GM12878 (cell line): ENCODE measurements around the gene RAP1GAP2. TPM values are rescaled to one million over a fixed set of nuclear protein-coding genes. Genes with fewer than 3 reads are reported as not detected.

Experiments
- ATAC-seq: fragments of 200-7000 bp; cut with Tn5 transposase; 3 replicates; pipeline ENCODE4 v1.9.1; 2020; ENCODE audit warnings: mild to moderate bottlenecking, moderate library complexity
- BruUV-seq: library from RNA; stranded (reverse); fragments of 400-500 nt; replicated peaks from 2 replicates; lab custom pipeline; 2021; lab: Mats Ljungman, UMichigan
- CTCF ChIA-PET: fragments of 300-600 bp; sonication (Branson Sonifier 250); formaldehyde crosslinking; extraction: SDS; loops from one replicate; lab custom pipeline; 2021; ENCODE audit warnings: inconsistent platforms; lab: Yijun Ruan, JAX
- POLR2A ChIA-PET: fragments of 350-600 bp; formaldehyde crosslinking; extraction: SDS; loops from one replicate; lab custom pipeline; 2021; ENCODE audit warnings: inconsistent platforms; lab: Charles Lee
- RAD21 ChIA-PET: fragments of 300-600 bp; sonication (Branson Sonifier 250); formaldehyde crosslinking; loops from one replicate; lab custom pipeline; 2023; ENCODE audit warnings: antibody characterized with exemption; ENCODE audit not compliant: unreplicated experiment; lab: Charles Lee
- SMC1A ChIA-PET: fragments of 300-600 bp; sonication (Branson Sonifier 250); formaldehyde crosslinking; loops from one replicate; lab custom pipeline; 2023; ENCODE audit not compliant: unreplicated experiment, uncharacterized antibody; lab: Charles Lee
- DNase-seq: peaks from one replicate; pipeline ENCODE4 v3.0.0-alpha.2; 2011; ENCODE audit warnings: low read depth, low spot score
- FAIRE-seq: peaks from 3 replicates; lab custom pipeline; 2011; peaks lifted over from hg19 to GRCh38; lab: Jason Lieb, UNC
- H2AFZ ChIP-seq: 2 replicates; pipeline ENCODE4 v1.6.0; 2011; ENCODE audit warnings: low read depth, low read length, control low read depth; ENCODE audit not compliant: control insufficient read depth
- H3K27ac ChIP-seq: 2 replicates; pipeline ENCODE4 v1.5.1; 2011; ENCODE audit warnings: control low read depth; ENCODE audit not compliant: control insufficient read depth, insufficient read depth
- H3K27me3 ChIP-seq, 2 experiments: replicated peaks in 1 of 2; 2 replicates each; pipeline versions ENCODE4 v1.6.0 to v1.6.1; 2011; ENCODE audit warnings: low read length in 1 of 2; ENCODE audit not compliant: control insufficient read depth in 2 of 2, insufficient read depth in 2 of 2
- H3K36me3 ChIP-seq, 2 experiments: 2 replicates each; pipeline ENCODE4 v1.5.1; 2011; ENCODE audit warnings: low read length in 1 of 2; ENCODE audit not compliant: control insufficient read depth in 2 of 2, insufficient read depth in 2 of 2
- H3K4me1 ChIP-seq: 2 replicates; pipeline ENCODE4 v1.6.1; 2011; ENCODE audit warnings: mild to moderate bottlenecking, low read length, moderate library complexity, mixed read lengths; ENCODE audit not compliant: control insufficient read depth, insufficient read depth
- H3K4me2 ChIP-seq: 2 replicates; pipeline ENCODE4 v1.6.0; 2011; ENCODE audit warnings: control low read depth; ENCODE audit not compliant: control insufficient read depth, insufficient read depth
- H3K4me3 ChIP-seq: fragments of 200-600 bp; sonication (generic); 2 replicates; pipeline ENCODE4 v1.5.1; 2016
- H3K79me2 ChIP-seq: 2 replicates; pipeline ENCODE4 v1.6.0; 2011; ENCODE audit warnings: low read length; ENCODE audit not compliant: control insufficient read depth, insufficient read depth
- H3K9ac ChIP-seq: 2 replicates; pipeline ENCODE4 v1.8.0; 2011; ENCODE audit warnings: low read length, control low read depth, mixed read lengths; ENCODE audit not compliant: control insufficient read depth, insufficient read depth
- H3K9me3 ChIP-seq: replicated peaks from 3 replicates; pipeline ENCODE4 v1.5.1; 2011; ENCODE audit warnings: mild to moderate bottlenecking, low read length; ENCODE audit not compliant: control insufficient read depth, insufficient read depth
- H4K20me1 ChIP-seq: 2 replicates; pipeline ENCODE4 v1.6.0; 2011; ENCODE audit not compliant: control insufficient read depth, insufficient read depth
- FOXM1 ChIP-seq: IDR thresholded peaks from 2 replicates; pipeline ENCODE4 v1.6.1; 2012; ENCODE audit warnings: low read depth, mild to moderate bottlenecking, inconsistent platforms, low read length, moderate library complexity
- IRF4 ChIP-seq: IDR thresholded peaks from 2 replicates; pipeline ENCODE4 v1.6.1; 2011; ENCODE audit warnings: low read depth, low read length
- MTA2 ChIP-seq: fragments of 450-650 bp; IDR thresholded peaks from 2 replicates; pipeline ENCODE4 v1.6.1; 2016; ENCODE audit warnings: low read depth, mild to moderate bottlenecking, moderate library complexity
- MXI1 ChIP-seq: fragments of 150-350 bp; IDR thresholded peaks from 2 replicates; pipeline ENCODE4 v1.6.1; 2011; ENCODE audit warnings: low read depth, mild to moderate bottlenecking, inconsistent platforms, low read length, improper control_type of control experiment
- MYC ChIP-seq: IDR thresholded peaks from 2 replicates; pipeline ENCODE4 v1.6.1; 2011; ENCODE audit warnings: mild to moderate bottlenecking, low read length, moderate library complexity, inconsistent platforms; ENCODE audit not compliant: insufficient read depth, insufficient replicate concordance, insufficient read length, severe bottlenecking
- NFXL1 ChIP-seq: fragments of 450-650 bp; IDR thresholded peaks from 2 replicates; pipeline ENCODE4 v1.6.1; 2017; ENCODE audit warnings: antibody characterized with exemption, mild to moderate bottlenecking, borderline replicate concordance
- RCOR1 ChIP-seq: conservative IDR thresholded peaks from 2 replicates; pipeline ENCODE4 v1.6.1; 2012; ENCODE audit warnings: low read depth, low read length, improper control_type of control experiment
- ZNF217 ChIP-seq: fragments of 450-650 bp; IDR thresholded peaks from 2 replicates; pipeline ENCODE4 v1.6.1; 2017; ENCODE audit warnings: antibody characterized with exemption, mild to moderate bottlenecking
- ZNF24 ChIP-seq: fragments of 450-650 bp; IDR thresholded peaks from 2 replicates; pipeline ENCODE4 v1.6.1; 2017; ENCODE audit warnings: antibody characterized with exemption, mild to moderate bottlenecking
- WGBS: methylation state at CpG from one replicate; pipeline ENCODE4 v1.1.6; 2016; ENCODE audit warnings: low lambda C conversion rate; ENCODE audit not compliant: insufficient replicate concordance, insufficient coverage; ENCODE audit errors: missing lambda C conversion rate; 5-methylcytosine and 5-hydroxymethylcytosine counted together
- in situ Hi-C: fragments of 300-500 bp; cut with MboI; formaldehyde crosslinking; loops from 9 replicates; pipeline ENCODE4 v1.14.3; 2018; ENCODE audit warnings: mixed read lengths
- intact Hi-C: fragments of 100-400 bp; cut with micrococcal nuclease; formaldehyde crosslinking; loops from one replicate; pipeline ENCODE4 v1.14.2; 2022; ENCODE audit not compliant: unreplicated experiment
- polyA plus RNA-seq, 11 experiments: library from polyadenylated mRNA; depleted of rRNA in 4 of 11; unstranded in 6 of 11; stranded (reverse) in 5 of 11; fragments of >200 nt; fragmentation: Nextera tagmentation in 4 of 11; fragmentation: Illumina TruSeq in 1 of 11; extraction: Ambion mirVana in 4 of 11; extraction: Trizol in 1 of 11; gene quantifications; 1 replicate in 1 of 11; 2 replicates in 10 of 11; pipeline versions ENCODE4 v1.2.1 to v1.2.3, GENCODE V29; 2011 to 2016; ENCODE audit warnings: inconsistent platforms in 2 of 11, missing spikeins in 2 of 11, low read depth in 1 of 11
- total RNA-seq, 4 experiments: library from RNA; depleted of rRNA in 3 of 4; stranded (reverse); fragments of >200 nt in 3 of 4; fragmentation: Illumina TruSeq in 1 of 4; extraction: Trizol in 1 of 4; gene quantifications; 2 replicates each; pipeline versions ENCODE4 v1.2.1 to v1.2.3, GENCODE V29; 2013 to 2021
- TF ChIP-seq, protein P1 (sequence below): IDR thresholded peaks from 2 replicates; pipeline ENCODE4 v1.6.1; 2012; ENCODE audit warnings: low read depth, low read length, improper control_type of control experiment
- TF ChIP-seq, protein P2 (sequence below): IDR thresholded peaks from 2 replicates; pipeline ENCODE4 v1.6.1; 2012; ENCODE audit warnings: mild to moderate bottlenecking, low read depth, low read length
- TF ChIP-seq, protein P3 (sequence below): IDR thresholded peaks from 2 replicates; pipeline ENCODE4 v1.6.1; 2011; ENCODE audit warnings: borderline replicate concordance, low read depth, mild to moderate bottlenecking, moderate library complexity, low read length; ENCODE audit not compliant: insufficient read depth, poor library complexity, severe bottlenecking

Gene RAP1GAP2
- total and polyA plus RNA-seq, 10 of the 15 experiments (the other 5 are each of a cell fraction or from before 2014, with no cell fraction given): 0.03 to 0.95 (median 0.49) TPM; not detected in 2

DNA sequence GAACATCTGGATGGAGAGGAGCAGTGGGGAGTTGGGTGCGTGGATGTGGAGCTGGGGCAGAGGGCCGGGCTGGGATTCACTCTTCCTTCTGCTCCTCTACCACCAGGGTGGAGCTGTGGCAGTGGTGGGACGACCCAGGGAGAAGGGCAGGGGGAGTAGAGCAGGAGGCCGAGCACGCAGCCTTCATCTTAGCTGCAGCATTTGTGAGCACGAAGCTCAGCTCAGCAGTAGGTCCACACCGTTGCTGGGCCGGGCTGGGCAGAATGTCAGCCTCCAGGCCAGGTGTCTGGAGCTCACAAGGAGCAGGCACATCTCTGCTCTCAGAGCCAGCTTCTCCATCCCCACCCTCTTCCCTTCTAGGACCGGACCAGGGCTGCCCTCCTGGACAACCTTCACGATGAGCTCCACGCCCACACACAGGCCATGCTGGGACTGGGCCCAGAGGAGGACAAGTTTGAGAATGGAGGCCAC, 211.4 kb downstream of the RAP1GAP2 start:
- ATAC-seq (no peak), DNase-seq (no peak), FAIRE-seq (no peak)
- no peaks in the 10 kb centered on the region for H3K79me2 ChIP-seq
- CTCF ChIA-PET: no interaction called here
- H3K4me2 ChIP-seq: no peak overlapping the region
- H4K20me1 ChIP-seq: no peaks in the 10 kb centered on the region
- H3K27ac ChIP-seq: no peak overlapping the region
- no peaks in the 10 kb centered on the region for H3K36me3 ChIP-seq
- TF ChIP-seq, protein P1, sequence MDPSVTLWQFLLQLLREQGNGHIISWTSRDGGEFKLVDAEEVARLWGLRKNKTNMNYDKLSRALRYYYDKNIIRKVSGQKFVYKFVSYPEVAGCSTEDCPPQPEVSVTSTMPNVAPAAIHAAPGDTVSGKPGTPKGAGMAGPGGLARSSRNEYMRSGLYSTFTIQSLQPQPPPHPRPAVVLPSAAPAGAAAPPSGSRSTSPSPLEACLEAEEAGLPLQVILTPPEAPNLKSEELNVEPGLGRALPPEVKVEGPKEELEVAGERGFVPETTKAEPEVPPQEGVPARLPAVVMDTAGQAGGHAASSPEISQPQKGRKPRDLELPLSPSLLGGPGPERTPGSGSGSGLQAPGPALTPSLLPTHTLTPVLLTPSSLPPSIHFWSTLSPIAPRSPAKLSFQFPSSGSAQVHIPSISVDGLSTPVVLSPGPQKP: no peak
- TF ChIP-seq NFXL1 (no peak), IRF4 (no peak), RCOR1 (no peak), MXI1 (no peak), FOXM1 (no peak), MYC (no peak), ZNF217 (no peak), MTA2 (no peak), ZNF24 (no peak)
- TF ChIP-seq, protein P2, sequence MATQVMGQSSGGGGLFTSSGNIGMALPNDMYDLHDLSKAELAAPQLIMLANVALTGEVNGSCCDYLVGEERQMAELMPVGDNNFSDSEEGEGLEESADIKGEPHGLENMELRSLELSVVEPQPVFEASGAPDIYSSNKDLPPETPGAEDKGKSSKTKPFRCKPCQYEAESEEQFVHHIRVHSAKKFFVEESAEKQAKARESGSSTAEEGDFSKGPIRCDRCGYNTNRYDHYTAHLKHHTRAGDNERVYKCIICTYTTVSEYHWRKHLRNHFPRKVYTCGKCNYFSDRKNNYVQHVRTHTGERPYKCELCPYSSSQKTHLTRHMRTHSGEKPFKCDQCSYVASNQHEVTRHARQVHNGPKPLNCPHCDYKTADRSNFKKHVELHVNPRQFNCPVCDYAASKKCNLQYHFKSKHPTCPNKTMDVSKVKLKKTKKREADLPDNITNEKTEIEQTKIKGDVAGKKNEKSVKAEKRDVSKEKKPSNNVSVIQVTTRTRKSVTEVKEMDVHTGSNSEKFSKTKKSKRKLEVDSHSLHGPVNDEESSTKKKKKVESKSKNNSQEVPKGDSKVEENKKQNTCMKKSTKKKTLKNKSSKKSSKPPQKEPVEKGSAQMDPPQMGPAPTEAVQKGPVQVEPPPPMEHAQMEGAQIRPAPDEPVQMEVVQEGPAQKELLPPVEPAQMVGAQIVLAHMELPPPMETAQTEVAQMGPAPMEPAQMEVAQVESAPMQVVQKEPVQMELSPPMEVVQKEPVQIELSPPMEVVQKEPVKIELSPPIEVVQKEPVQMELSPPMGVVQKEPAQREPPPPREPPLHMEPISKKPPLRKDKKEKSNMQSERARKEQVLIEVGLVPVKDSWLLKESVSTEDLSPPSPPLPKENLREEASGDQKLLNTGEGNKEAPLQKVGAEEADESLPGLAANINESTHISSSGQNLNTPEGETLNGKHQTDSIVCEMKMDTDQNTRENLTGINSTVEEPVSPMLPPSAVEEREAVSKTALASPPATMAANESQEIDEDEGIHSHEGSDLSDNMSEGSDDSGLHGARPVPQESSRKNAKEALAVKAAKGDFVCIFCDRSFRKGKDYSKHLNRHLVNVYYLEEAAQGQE: no peak
- TF ChIP-seq, protein P3, sequence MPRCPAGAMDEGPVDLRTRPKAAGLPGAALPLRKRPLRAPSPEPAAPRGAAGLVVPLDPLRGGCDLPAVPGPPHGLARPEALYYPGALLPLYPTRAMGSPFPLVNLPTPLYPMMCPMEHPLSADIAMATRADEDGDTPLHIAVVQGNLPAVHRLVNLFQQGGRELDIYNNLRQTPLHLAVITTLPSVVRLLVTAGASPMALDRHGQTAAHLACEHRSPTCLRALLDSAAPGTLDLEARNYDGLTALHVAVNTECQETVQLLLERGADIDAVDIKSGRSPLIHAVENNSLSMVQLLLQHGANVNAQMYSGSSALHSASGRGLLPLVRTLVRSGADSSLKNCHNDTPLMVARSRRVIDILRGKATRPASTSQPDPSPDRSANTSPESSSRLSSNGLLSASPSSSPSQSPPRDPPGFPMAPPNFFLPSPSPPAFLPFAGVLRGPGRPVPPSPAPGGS: no peak
- peaks cover 24% of the 10 kb centered on the region for H3K4me1 ChIP-seq
- BruUV-seq: no TSS peak
- in situ Hi-C loops (loop anchor here (25.0 kb wide), 1 partner anchor 595 kb away; the partner anchor contains the start of gene MNT), intact Hi-C loops (no loop called here)
- H2AFZ ChIP-seq: no peak overlapping the region
- POLR2A ChIA-PET: no interaction called here
- H3K4me3 ChIP-seq: no peak overlapping the region
- no peak overlapping the region for H3K9ac ChIP-seq
- RAD21 ChIA-PET: no interaction called here
- SMC1A ChIA-PET: no interaction called here
- 48% methylated on average over 11 of the region's 11 CpGs for WGBS
- H3K27me3 ChIP-seq: no peaks in the 10 kb centered on the region
- no peaks in the 10 kb centered on the region for H3K9me3 ChIP-seq
